Middle frontal gyrus (tissue), 1 donor: ENCODE data around the gene SESN1.

Experiments used
- DNase-seq: peaks from one replicate; pipeline ENCODE4 v3.0.0-alpha.2; 2015; ENCODE audit warnings: low spot score; ENCODE audit errors: extremely low spot score

SESN1 gene

DNA sequence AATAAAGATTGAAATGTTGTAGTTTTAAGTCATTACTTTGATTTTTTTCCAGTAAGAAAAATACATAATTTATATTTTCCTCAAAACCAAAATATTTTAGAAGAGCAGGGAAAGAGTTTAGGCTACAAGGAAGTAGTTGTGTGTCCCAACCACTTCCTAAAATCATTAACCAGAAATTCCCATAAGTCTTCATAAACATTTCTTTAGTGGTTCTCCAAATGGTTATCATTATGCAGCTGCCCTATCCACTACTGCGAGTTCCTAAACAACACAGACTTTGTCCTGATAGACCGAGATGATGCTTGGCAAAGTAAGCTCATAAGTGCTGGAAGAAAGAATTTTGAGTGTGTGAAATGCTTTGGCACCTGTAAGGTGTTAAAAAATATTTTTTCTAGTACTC, 152.8 kb downstream of the SESN1 start:
- DNase-seq = no peak

DNA sequence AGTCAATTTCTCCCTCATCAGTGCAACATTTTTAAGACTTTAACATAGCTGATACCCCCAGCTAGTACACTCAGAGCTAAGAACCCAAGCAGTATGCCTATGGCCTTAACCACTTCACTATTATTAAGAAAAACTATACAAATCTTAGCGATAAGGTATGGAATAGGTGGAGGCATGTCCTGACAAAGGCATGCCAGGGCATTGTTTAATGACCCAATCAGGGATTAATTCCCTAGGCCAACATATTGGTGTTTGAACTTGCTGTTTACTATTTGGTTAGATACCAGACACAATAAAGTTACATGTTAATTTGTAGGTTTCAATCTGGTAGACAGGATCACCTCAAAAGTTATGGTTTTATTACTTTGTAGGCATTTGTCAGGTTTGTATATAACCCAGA, 153.4 kb downstream of the SESN1 start:
- DNase-seq = no peak

DNA sequence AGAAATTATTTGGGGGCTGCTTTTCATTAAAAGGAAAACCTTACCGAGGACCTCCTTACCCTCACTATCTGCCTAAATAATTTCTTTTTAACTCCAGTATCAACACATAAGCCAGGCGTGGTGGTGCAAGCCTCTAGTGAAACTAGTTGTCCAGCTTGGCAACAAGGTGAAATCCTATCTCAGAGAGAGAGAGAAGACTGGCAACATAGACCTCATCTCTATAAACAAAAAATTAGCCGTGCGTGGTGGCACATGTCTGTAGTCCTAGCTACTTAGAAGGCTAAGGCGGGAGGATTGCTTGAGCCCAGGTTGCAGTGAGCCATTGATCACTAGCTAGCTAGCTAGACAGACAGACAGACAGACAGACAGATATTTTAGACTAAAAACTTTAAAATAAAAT, 153.9 kb downstream of the SESN1 start:
- no peak for DNase-seq

DNA sequence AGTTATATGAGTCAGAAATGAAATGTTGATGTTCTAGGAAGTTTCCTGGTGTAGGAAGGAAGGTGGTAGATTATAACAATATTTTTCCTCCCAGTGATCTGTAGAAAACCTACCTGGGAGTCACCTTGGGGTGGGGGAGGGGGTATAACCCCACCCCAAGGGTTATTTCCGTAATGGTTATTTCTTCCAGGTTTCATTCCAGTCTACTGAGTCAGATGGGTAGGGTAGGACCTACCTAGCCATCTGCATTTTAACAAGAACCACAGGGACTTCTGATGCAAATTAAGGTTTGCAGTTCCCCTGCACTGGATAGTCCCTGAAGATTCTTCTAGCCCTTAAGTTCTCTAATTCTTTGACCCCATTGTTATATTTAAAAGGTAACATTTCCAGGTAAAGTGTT, 157.5 kb downstream of the SESN1 start:
- no peak for DNase-seq
